IMR-90 (cell line): ENCODE measurements around the gene IPO13. TPM values are rescaled to one million over a fixed set of nuclear protein-coding genes. Genes with fewer than 3 reads are reported as not detected.

Experiments
- ATAC-seq: fragments of 200-7000 bp; cut with Tn5 transposase; 2 replicates; pipeline ENCODE4 v1.9.1; 2020; ENCODE audit warnings: low read depth, mild to moderate bottlenecking, moderate library complexity
- BruUV-seq: library from RNA; stranded (reverse); fragments of 400-500 nt; replicated peaks from 2 replicates; lab custom pipeline; 2021; lab: Mats Ljungman, UMichigan
- CTCF ChIA-PET: fragments of 300-600 bp; formaldehyde crosslinking; extraction: SDS; loops from one replicate; lab custom pipeline; 2021; ENCODE audit warnings: antibody characterized with exemption; lab: Yijun Ruan, JAX
- POLR2A ChIA-PET: fragments of 300-600 bp; sonication (Branson Sonifier 250); formaldehyde crosslinking; loops from one replicate; lab custom pipeline; 2022; ENCODE audit warnings: antibody characterized with exemption; ENCODE audit not compliant: unreplicated experiment; lab: Charles Lee
- DNase-seq: peaks from one replicate; pipeline ENCODE4 v3.0.0; 2013
- H2AFZ ChIP-seq: replicated peaks from 2 replicates; pipeline ENCODE3; 2013; ENCODE audit warnings: low read length, mild to moderate bottlenecking; ENCODE audit not compliant: poor library complexity
- H2AK5ac ChIP-seq: 2 replicates; pipeline ENCODE4 v1.6.1; 2013; ENCODE audit warnings: low read depth, low read length, inconsistent platforms
- H2AK9ac ChIP-seq: replicated peaks from 2 replicates; pipeline ENCODE3; 2013; ENCODE audit warnings: mild to moderate bottlenecking, low read depth, low read length, moderate library complexity; ENCODE audit not compliant: poor library complexity
- H2BK120ac ChIP-seq: 2 replicates; pipeline ENCODE4 v1.6.1; 2013; ENCODE audit warnings: low read depth, low read length, inconsistent platforms
- H2BK15ac ChIP-seq: 3 replicates; pipeline ENCODE4 v1.6.1; 2013; ENCODE audit warnings: low read depth, low read length, inconsistent platforms
- H2BK20ac ChIP-seq: 2 replicates; pipeline ENCODE4 v1.6.1; 2013; ENCODE audit warnings: low read depth, mild to moderate bottlenecking, inconsistent platforms, low read length, moderate library complexity
- H2BK5ac ChIP-seq: 2 replicates; pipeline ENCODE4 v1.6.1; 2013; ENCODE audit warnings: mild to moderate bottlenecking, low read depth, low read length, inconsistent platforms; ENCODE audit not compliant: poor library complexity, severe bottlenecking
- H3K14ac ChIP-seq: replicated peaks from 2 replicates; pipeline ENCODE4 v1.6.1; 2013; ENCODE audit warnings: low read depth, low read length, inconsistent platforms
- H3K18ac ChIP-seq: 2 replicates; pipeline ENCODE4 v1.6.1; 2013; ENCODE audit warnings: low read depth, low read length, control low read depth
- H3K23ac ChIP-seq: 2 replicates; pipeline ENCODE4 v1.6.1; 2013; ENCODE audit warnings: low read depth, low read length, inconsistent platforms
- H3K27ac ChIP-seq: 2 replicates; pipeline ENCODE4 v1.5.1; 2013; ENCODE audit warnings: mild to moderate bottlenecking, control low read depth, low read length; ENCODE audit not compliant: insufficient read depth
- H3K27me3 ChIP-seq: 2 replicates; pipeline ENCODE4 v1.6.1; 2013; ENCODE audit warnings: low read length; ENCODE audit not compliant: control insufficient read depth, insufficient read depth
- H3K36me3 ChIP-seq: 2 replicates; pipeline ENCODE4 v1.6.1; 2013; ENCODE audit warnings: low read length, mixed read lengths; ENCODE audit not compliant: control insufficient read depth, insufficient read depth
- H3K4ac ChIP-seq: 2 replicates; pipeline ENCODE4 v1.6.1; 2013; ENCODE audit warnings: low read depth, low read length, inconsistent platforms
- H3K4me1 ChIP-seq: 2 replicates; pipeline ENCODE4 v1.6.1; 2013; ENCODE audit warnings: low read length, mixed read lengths; ENCODE audit not compliant: control insufficient read depth, insufficient read depth
- H3K4me2 ChIP-seq: 2 replicates; pipeline ENCODE4 v1.6.1; 2013; ENCODE audit warnings: low read depth, mild to moderate bottlenecking, control low read depth, low read length, moderate library complexity
- H3K4me3 ChIP-seq: 2 replicates; pipeline ENCODE4 v1.5.1; 2013; ENCODE audit warnings: low read depth, mild to moderate bottlenecking, control low read depth, low read length, moderate library complexity; ENCODE audit not compliant: insufficient read depth
- H3K56ac ChIP-seq: 2 replicates; pipeline ENCODE4 v1.6.1; 2013; ENCODE audit warnings: low read length, inconsistent platforms; ENCODE audit not compliant: insufficient read depth; ENCODE audit errors: extremely low read depth
- H3K79me1 ChIP-seq, 2 experiments: 2 replicates each; pipeline ENCODE4 v1.6.1; 2013; ENCODE audit warnings: low read length in 2 of 2, inconsistent platforms in 1 of 2, low read depth in 1 of 2
- H3K9ac ChIP-seq: 2 replicates; pipeline ENCODE4 v1.6.1; 2013; ENCODE audit warnings: low read depth, low read length, control low read depth
- H3K9me1 ChIP-seq: 2 replicates; pipeline ENCODE4 v1.6.1; 2013; ENCODE audit warnings: low read length, inconsistent platforms; ENCODE audit not compliant: insufficient read depth
- H3K9me3 ChIP-seq: 2 replicates; pipeline ENCODE4 v1.6.1; 2013; ENCODE audit warnings: low read length; ENCODE audit not compliant: control insufficient read depth, insufficient read depth
- H4K20me1 ChIP-seq: 2 replicates; pipeline ENCODE4 v1.6.1; 2013; ENCODE audit warnings: low read length, inconsistent platforms; ENCODE audit not compliant: insufficient read depth
- H4K5ac ChIP-seq: 2 replicates; pipeline ENCODE4 v1.6.1; 2013; ENCODE audit warnings: mild to moderate bottlenecking, low read depth, low read length, control low read depth
- H4K8ac ChIP-seq, 2 experiments: 2 replicates each; pipeline ENCODE4 v1.6.1; 2013; ENCODE audit warnings: low read depth in 2 of 2, low read length in 2 of 2, control low read depth in 1 of 2, inconsistent platforms in 1 of 2
- H4K91ac ChIP-seq: 2 replicates; pipeline ENCODE4 v1.6.1; 2013; ENCODE audit warnings: low read depth, low read length, inconsistent platforms; ENCODE audit not compliant: insufficient read depth
- BHLHE40 ChIP-seq: fragments of 150-350 bp; IDR thresholded peaks from 2 replicates; pipeline ENCODE4 v1.6.1; 2016; ENCODE audit warnings: mild to moderate bottlenecking, low read depth, low read length
- CTCF ChIP-seq: conservative IDR thresholded peaks from 2 replicates; pipeline ENCODE4 v1.5.1; 2012; ENCODE audit warnings: mild to moderate bottlenecking, low read depth, low read length, improper control_type of control experiment
- POLR2A ChIP-seq: IDR thresholded peaks from 2 replicates; pipeline ENCODE4 v1.6.1; 2012; ENCODE audit warnings: mild to moderate bottlenecking, low read depth, low read length
- RAD21 ChIP-seq: IDR thresholded peaks from 2 replicates; pipeline ENCODE4 v1.6.1; 2012; ENCODE audit warnings: low read length, improper control_type of control experiment
- RFX5 ChIP-seq: IDR thresholded peaks from 2 replicates; pipeline ENCODE4 v1.8.0; 2012; ENCODE audit warnings: low read depth, mild to moderate bottlenecking, low read length, moderate library complexity
- WGBS, 2 experiments: methylation state at CpG; one replicate each; pipeline versions ENCODE4 v1.1.5 to v1.1.7; 2013; ENCODE audit warnings: missing lambda C conversion rate in 2 of 2; ENCODE audit not compliant: insufficient read length in 1 of 2; ENCODE audit errors: extremely low coverage in 2 of 2; 5-methylcytosine and 5-hydroxymethylcytosine counted together
- dilution Hi-C: fragments of 300-500 bp; cut with HindIII; formaldehyde crosslinking; loops from one replicate; pipeline ENCODE4 v1.14.3; 2018; ENCODE audit warnings: low sequenced_read_pairs; ENCODE audit not compliant: unreplicated experiment
- in situ Hi-C: fragments of 300-500 bp; cut with MboI; formaldehyde crosslinking; loops from 3 replicates; pipeline ENCODE4 v1.14.3; 2019; ENCODE audit warnings: low sequenced_read_pairs, inconsistent platforms, mixed read lengths
- intact Hi-C: fragments of 100-400 bp; cut with micrococcal nuclease; formaldehyde crosslinking; loops from 2 replicates; pipeline ENCODE4 v1.10.0; 2022
- polyA plus RNA-seq, 3 experiments: library from polyadenylated mRNA; depleted of rRNA; stranded (reverse); fragments of >200 nt; gene quantifications; 2 replicates each; pipeline ENCODE4 v1.2.3, GENCODE V29; 2012; ENCODE audit warnings: low replicate concordance in 1 of 3
- total RNA-seq: library from RNA; depleted of rRNA; stranded (reverse); fragments of >200 nt; gene quantifications from 2 replicates; pipeline ENCODE4 v1.2.3, GENCODE V29; 2012

Gene IPO13
- total and polyA plus RNA-seq, 2 of the 4 experiments (the other 2 are of a cell fraction): 15.2 to 18.7 TPM

GRCh38 chr1:43986712-43987111, 40.0 kb downstream of the IPO13 start:
- 64% methylated on average over 6 of the region's 6 CpGs; no CpG with 5 or more reads in 1 of the 2 experiments for WGBS, 2 experiments
- Histone ChIP-seq H3K18ac (no peak overlapping the region), H2BK120ac (no peak overlapping the region), H3K9me3 (no peaks in the 10 kb centered on the region), H3K9me1 (peaks cover 28% of the 10 kb centered on the region), H3K56ac (no peak overlapping the region), H2AK9ac (peak overlapping the region; percentile 77), H3K27ac (no peak overlapping the region), H3K23ac (peak overlapping the region; percentile 56; the same call in 1 of the 2 replicates), H2AFZ (no peak overlapping the region), H4K5ac (no peak overlapping the region), H3K36me3 (peaks cover 32% of the 10 kb centered on the region), H2BK15ac (0 out of 3 replicates have a peak overlapping the region, but pooled peaks have one; percentile 34), H4K91ac (no peak overlapping the region), H4K8ac (peak overlapping the region in 1 of 2 experiments; percentile 50; a peak in 1 of 4 replicates), H3K79me1 (peaks cover 15 to 34% of the 10 kb centered on the region in 2 experiments), H3K4me3 (no peak overlapping the region), H3K9ac (no peak overlapping the region), H3K27me3 (no peaks in the 10 kb centered on the region), H3K4me1 (peaks cover 15% of the 10 kb centered on the region), H2AK5ac (peak overlapping the region; percentile 33; the same call in 1 of the 2 replicates), H3K4me2 (no peak overlapping the region), H4K20me1 (peaks cover 37% of the 10 kb centered on the region), H3K14ac (0 out of 2 replicates have a peak overlapping the region, but pooled peaks have one; percentile 70), H3K4ac (peak overlapping the region; percentile 42; the same call in 1 of the 2 replicates), H2BK5ac (peak overlapping the region; percentile 7), H2BK20ac (no peak overlapping the region)
- intact Hi-C loops (no loop called here), in situ Hi-C loops (no loop called here), dilution Hi-C loops (no loop called here)
- ChIA-PET POLR2A (no interaction called here), CTCF (no interaction called here)
- BruUV-seq: no TSS peak
- no peak for ATAC-seq
- TF ChIP-seq CTCF: 0 out of 2 replicates have a peak, but pooled peaks have one; percentile 4
- no peak for TF ChIP-seq POLR2A
- TF ChIP-seq RAD21: no peak
- no peak for TF ChIP-seq BHLHE40
- TF ChIP-seq RFX5: no peak
- DNase-seq: no peak
